Endothelial cell (in vitro differentiated cells): ENCODE results near the gene ST8SIA5. TPM values are rescaled to one million over a fixed set of nuclear protein-coding genes. Genes with fewer than 3 reads are reported as not detected.

ENCODE experiments used
- DNase-seq: peaks from one replicate; pipeline ENCODE4 v3.0.0; 2021; ENCODE audit warnings: low spot score
- H3K27ac Mint-ChIP-seq: one replicate; pipeline ENCODE4 v1.8.0; 2021; ENCODE audit warnings: mixed read lengths, inconsistent platforms; ENCODE audit not compliant: unreplicated experiment
- H3K27me3 Mint-ChIP-seq: one replicate; pipeline ENCODE4 v1.8.0; 2021; ENCODE audit warnings: mild to moderate bottlenecking, moderate library complexity, mixed read lengths, inconsistent platforms; ENCODE audit not compliant: unreplicated experiment
- H3K36me3 Mint-ChIP-seq: one replicate; pipeline ENCODE4 v1.8.0; 2021; ENCODE audit warnings: mild to moderate bottlenecking, low read depth, mixed read lengths, inconsistent platforms; ENCODE audit not compliant: unreplicated experiment
- H3K4me1 Mint-ChIP-seq: one replicate; pipeline ENCODE4 v1.8.0; 2021; ENCODE audit warnings: mild to moderate bottlenecking, mixed read lengths, inconsistent platforms; ENCODE audit not compliant: unreplicated experiment
- H3K4me3 Mint-ChIP-seq: one replicate; pipeline ENCODE4 v1.8.0; 2021; ENCODE audit warnings: mild to moderate bottlenecking, mixed read lengths, inconsistent platforms; ENCODE audit not compliant: unreplicated experiment
- H3K9me3 Mint-ChIP-seq: one replicate; pipeline ENCODE4 v1.8.0; 2021; ENCODE audit warnings: mixed read lengths, inconsistent platforms; ENCODE audit not compliant: unreplicated experiment
- total RNA-seq: library from RNA; stranded (reverse); fragmentation: NEBNext Ultra II Directional; extraction: Animal tissue kit (Norgen Biotek cat#: 25700); gene quantifications from one replicate; pipeline ENCODE4 v1.2.1, GENCODE V29; 2021; ENCODE audit not compliant: unreplicated experiment
- TF ChIP-seq, protein P1 (sequence below): fragments of 200-600 bp; sonication (generic); IDR thresholded peaks from one replicate; pipeline ENCODE4 v1.5.0; 2021; ENCODE audit warnings: antibody characterized with exemption; ENCODE audit not compliant: unreplicated experiment

Gene ST8SIA5
- total RNA-seq, 1 donor from 2014 or later = 0.49 TPM

DNA sequence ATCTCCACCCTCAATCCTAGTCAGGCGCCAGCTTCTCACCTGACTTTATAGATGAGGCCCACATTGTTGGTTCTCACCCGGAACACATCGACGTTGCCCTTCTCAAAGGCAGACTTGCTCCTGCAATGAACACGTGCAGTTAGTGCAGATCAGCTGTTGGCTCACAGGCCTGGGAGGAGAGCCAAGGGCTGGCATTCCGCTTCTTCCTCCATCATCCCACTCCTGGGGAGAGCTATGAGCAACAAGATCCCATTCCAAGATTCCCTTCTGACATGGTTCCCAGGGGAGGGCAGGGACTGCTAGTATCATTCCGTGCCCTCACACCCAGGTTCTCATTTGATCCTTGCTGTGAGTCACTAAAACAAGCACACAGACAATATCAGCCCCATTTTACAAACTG is 114.9 kb downstream of the ST8SIA5 start:
- Mint-ChIP-seq H3K4me3 (no peak overlapping the region), H3K27ac (no peak overlapping the region), H3K9me3 (no peaks in the 10 kb centered on the region), H3K27me3 (no peaks in the 10 kb centered on the region), H3K36me3 (no peaks in the 10 kb centered on the region), H3K4me1 (no peaks in the 10 kb centered on the region)
- TF ChIP-seq, protein P1, sequence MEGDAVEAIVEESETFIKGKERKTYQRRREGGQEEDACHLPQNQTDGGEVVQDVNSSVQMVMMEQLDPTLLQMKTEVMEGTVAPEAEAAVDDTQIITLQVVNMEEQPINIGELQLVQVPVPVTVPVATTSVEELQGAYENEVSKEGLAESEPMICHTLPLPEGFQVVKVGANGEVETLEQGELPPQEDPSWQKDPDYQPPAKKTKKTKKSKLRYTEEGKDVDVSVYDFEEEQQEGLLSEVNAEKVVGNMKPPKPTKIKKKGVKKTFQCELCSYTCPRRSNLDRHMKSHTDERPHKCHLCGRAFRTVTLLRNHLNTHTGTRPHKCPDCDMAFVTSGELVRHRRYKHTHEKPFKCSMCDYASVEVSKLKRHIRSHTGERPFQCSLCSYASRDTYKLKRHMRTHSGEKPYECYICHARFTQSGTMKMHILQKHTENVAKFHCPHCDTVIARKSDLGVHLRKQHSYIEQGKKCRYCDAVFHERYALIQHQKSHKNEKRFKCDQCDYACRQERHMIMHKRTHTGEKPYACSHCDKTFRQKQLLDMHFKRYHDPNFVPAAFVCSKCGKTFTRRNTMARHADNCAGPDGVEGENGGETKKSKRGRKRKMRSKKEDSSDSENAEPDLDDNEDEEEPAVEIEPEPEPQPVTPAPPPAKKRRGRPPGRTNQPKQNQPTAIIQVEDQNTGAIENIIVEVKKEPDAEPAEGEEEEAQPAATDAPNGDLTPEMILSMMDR = no peak
- DNase-seq = no peak

- H3K9me3 Mint-ChIP-seq = no peaks in the 10 kb centered on the region
- peaks cover 2% of the 10 kb centered on the region for H3K27me3 Mint-ChIP-seq
- TF ChIP-seq, protein P1 = no peak
- H3K4me1 Mint-ChIP-seq = no peaks in the 10 kb centered on the region
- no peak for DNase-seq
- no peak overlapping the region for H3K4me3 Mint-ChIP-seq
- H3K27ac Mint-ChIP-seq = no peak overlapping the region
- no peaks in the 10 kb centered on the region for H3K36me3 Mint-ChIP-seq
Measured at GRCh38 chr18:46639386-46639785, 117.5 kb downstream of the ST8SIA5 start.

DNA sequence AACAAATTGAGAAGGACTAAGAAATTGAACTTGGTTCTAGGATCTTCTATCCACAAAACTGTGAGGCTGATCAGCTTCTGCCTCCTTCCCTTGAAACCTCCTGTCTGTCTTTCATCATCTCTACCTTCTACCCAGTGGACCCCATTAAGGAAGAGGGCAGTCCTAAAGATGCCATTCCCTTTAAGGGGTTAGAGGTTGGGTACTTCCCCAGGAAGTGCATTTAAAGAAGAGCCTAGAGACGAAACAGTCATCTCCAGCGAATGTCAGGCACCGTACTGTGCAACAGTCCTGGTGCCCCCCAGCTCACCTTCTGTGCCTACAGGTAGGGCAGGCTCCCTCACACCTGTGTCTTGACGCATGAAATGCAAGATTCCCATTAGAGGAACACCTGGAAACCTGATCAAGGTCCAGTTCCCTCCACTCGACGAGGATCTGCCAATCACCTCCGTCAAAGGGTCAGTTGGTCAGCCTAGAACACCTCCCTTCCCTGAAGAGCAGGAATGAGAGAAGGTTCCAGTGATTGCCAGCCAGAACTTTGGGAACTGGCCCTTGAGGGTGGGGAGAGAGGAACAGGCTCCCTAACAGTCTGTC is 120.7 kb downstream of the ST8SIA5 start:
- TF ChIP-seq, protein P1 = no peak
- H3K9me3 Mint-ChIP-seq = no peaks in the 10 kb centered on the region
- H3K4me1 Mint-ChIP-seq = peaks cover 3% of the 10 kb centered on the region
- H3K36me3 Mint-ChIP-seq = no peaks in the 10 kb centered on the region
- no peak overlapping the region for H3K4me3 Mint-ChIP-seq
- no peak for DNase-seq
- H3K27me3 Mint-ChIP-seq = peaks cover 2% of the 10 kb centered on the region
- no peak overlapping the region for H3K27ac Mint-ChIP-seq

DNA sequence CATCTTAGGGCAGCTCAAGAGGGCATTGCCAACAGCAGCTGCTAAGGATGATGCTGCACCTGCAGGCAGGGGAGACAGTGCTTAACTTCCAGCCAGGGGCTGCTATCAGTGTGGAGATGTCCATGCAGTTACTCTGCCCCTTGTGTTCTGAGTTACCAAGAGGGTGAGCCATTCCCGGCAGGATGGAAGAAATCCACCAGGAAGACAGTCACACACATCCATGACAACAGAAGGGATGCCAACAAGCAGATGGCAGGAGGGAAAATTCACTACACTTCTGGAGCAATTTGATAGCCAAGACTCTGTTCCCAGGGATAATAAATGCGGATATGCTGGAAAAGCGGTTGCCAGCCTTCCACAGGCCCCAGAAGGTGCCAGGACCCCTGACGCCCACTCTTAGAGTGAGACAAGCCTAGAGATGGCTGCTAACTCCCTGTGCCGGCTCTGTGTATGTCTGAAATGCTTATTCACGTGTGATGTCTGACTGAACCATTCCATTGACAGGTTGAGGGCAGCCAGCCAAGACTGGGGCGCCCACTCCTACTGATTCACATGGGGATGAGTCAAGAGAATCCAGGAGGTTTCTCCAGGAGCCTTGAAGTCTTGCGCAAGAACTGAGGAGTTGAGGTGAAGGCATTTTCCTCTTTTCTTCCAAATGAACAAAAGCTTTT is 124.3 kb downstream of the ST8SIA5 start:
- TF ChIP-seq, protein P1 = no peak
- Mint-ChIP-seq H3K27me3 (peaks cover 2% of the 10 kb centered on the region), H3K4me1 (peaks cover 3% of the 10 kb centered on the region), H3K9me3 (no peaks in the 10 kb centered on the region), H3K36me3 (no peaks in the 10 kb centered on the region), H3K4me3 (no peak overlapping the region), H3K27ac (no peak overlapping the region)
- no peak for DNase-seq

DNA sequence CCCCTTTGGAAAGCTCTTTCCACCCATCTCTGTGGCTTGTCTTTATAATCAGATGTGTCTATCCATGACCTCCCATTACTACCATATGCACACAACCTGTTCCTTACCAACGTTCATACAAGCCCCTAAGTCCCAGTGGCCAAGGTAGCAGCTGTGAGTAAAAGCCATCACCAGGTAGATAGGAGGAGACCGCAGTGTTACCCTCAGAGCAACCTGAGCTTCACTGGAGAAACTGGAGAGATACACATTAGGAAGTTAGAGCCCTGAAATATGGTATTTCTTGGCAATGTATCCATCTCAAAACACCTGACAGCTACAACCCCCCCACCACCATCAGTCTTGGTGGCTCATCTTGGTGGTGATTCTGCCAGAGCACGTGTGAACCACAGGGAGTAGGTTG is 125.9 kb downstream of the ST8SIA5 start:
- Mint-ChIP-seq H3K36me3 (no peaks in the 10 kb centered on the region), H3K9me3 (no peaks in the 10 kb centered on the region), H3K4me3 (no peak overlapping the region), H3K4me1 (peaks cover 3% of the 10 kb centered on the region), H3K27me3 (peaks cover 2% of the 10 kb centered on the region), H3K27ac (no peak overlapping the region)
- TF ChIP-seq, protein P1 = no peak
- DNase-seq = no peak
